Measurements from ENCODE around the gene IFI44.
A peak's percentile ranks its signal among the peaks of the same experiment; 100 is the strongest.

IFI44 gene, protein sequence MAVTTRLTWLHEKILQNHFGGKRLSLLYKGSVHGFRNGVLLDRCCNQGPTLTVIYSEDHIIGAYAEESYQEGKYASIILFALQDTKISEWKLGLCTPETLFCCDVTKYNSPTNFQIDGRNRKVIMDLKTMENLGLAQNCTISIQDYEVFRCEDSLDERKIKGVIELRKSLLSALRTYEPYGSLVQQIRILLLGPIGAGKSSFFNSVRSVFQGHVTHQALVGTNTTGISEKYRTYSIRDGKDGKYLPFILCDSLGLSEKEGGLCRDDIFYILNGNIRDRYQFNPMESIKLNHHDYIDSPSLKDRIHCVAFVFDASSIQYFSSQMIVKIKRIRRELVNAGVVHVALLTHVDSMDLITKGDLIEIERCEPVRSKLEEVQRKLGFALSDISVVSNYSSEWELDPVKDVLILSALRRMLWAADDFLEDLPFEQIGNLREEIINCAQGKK

DNA sequence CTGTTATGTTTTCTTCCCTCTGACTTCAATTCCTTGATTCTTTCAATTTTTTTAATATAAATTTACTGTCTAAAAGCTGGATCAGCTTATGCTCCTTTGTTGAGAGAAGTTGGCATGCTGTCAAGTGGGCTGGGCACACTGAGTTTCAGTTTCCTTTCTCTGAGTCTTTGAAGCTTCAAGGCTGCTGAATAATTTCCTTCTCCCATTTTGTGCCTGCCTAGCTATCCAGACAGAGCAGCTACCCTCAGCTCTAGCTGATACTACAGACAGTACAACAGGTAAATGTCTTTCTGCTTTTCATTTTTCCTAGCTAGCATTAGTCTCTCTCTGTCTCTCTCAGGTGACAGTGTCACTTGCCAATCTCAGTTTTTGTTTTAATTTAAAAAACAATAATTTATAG is at the start of gene IFI44:
Gene IFI44 (plus strand): TSS at position 204 of the 400 bp plus-strand sequence. CDS start 365 bp downstream, outside the sequence.
- DNase-seq, result no peak

DNA sequence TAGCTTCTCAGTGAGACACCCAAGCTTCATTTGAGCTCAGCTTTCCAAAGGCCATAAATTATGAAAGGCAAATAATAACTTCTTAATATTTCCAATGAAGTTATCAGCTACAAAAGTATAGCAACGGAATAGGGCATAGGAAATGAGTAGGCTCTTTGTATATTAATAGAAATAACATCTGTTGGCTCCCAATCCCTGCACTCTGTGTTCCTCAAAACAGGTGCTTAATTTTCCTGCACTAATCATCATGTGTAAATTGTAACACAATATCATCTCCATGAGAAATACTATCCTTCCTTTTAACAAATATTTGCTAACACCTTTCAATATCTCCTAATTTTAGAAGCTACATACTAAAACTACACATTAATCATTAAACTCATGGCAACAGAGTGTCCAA is 48.6 kb upstream of the IFI44 start:
- no peak for DNase-seq

DNA sequence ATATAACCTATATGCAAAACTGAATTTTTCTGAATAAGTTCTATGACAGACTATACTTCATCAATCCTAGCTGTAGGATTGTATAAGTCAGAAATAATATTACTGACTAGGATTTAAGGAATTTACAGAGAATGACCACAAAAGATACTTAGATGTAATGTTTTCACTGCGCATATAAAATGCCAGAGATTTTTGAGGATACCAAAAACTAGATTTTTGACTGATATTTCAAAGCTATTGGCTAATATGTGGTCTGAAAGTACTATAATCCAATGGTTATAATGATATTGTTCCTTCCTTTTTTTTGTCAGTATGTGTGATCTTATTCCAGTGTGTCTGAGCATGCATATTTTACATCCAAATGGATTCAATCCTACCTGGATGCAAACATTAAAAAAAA is 46.4 kb upstream of the IFI44 start:
- DNase-seq, result no peak

DNA sequence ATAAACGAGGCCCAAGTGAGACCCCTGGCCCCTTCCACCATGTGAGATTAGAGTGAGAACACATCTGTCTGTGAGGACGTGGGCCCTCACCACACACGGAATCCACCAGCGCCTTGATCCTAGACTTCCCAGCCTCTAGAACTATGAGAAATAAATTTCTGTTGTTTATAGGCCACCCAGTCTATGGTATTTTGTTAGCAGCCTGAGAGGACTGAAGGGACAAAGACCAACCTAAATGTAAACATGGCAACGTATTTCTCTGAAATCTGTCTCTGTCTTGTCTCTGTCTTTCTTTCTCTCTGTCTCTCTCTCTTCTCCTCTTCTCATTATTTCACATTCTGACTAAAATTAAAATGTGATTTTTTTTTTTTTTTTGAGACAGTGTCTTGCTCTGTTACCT is 45.0 kb upstream of the IFI44 start:
- DNase-seq, result no peak

DNA sequence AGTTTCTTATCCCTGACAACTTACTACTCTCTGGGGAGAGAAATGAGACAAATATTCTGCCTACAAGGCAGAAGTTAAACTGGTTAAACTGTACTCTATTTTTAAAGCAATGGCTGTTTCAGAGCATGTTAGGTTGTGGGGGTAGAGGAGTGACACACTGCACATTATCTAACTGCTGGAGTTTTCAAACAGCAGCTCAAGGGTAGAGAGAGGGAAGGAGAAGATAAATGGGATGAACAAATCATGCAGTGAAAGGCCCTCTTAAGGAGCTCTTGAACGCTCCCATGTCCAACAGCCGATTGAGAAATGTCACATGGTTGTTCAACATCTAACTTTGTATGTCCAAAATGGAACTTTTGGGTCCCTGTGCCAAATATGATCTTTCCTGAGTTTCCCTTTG is 43.4 kb upstream of the IFI44 start:
- no peak for DNase-seq

DNA sequence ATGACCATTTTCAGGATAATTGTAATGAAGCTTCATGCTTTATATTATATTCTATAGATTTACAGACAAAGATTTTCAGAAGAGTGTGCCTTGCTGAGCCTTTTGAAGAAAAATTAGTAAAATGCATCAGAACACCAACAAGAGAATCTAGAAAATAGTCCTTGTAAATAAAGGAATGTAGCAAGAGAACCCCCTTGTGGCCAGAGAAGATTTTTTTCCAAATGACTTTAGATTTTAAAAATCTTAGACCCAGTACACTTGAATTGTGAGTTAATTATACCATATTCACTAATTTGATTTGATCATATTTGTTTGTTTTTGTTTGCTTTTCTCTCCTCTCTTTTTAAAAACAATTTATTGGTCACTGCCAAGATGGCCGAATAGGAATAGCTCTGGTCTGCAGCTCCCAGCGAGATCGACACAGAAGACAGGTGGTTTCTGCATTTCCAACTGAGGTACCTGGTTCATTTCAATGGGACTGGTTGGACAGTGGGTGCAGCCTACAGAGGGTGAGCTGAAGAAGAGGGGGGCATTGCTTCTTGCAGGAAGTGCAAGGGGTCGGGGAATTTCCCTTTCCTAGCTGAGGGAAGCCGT is 42.2 kb upstream of the IFI44 start:
- DNase-seq, result peak; percentile 10

DNA sequence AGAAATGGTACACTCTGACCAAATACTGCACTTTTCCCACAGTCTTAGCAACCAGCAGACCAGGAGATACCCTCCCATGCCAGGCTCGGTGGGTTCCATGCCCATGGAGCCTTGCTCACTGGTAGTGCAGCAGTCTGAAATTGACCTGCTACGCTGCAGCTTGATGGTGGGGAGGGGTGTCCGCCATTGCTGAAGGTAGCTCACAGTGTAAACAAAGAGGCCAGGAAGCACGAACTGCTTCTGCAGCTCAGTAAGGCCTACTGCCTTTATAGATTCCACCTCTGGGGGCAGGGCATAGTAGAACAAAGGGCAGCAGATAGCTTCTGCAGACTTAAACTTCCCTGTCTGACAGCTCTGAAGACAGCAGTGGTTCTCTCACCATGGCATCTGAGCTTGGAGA is 41.7 kb upstream of the IFI44 start:
- no peak for DNase-seq

DNA sequence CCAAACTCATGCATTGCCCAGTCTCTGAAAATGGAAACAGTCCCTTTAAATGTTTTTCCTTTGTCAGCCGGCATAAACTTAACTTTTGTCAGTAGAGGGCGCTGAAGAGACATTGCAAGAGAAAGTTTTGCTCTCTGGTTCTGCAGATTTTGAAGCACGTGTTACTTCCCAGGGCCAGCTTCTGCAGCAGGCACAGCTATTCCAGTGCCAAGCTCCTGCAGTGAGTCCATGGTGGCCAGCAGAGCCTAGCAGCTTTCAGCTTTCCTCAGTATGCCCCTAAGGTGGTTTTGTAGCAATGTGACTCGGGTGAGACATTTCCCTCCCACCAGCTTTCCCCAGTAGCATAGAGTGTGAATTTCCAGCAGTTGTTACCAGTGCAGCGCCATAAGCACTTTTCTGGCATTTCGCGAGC is 32.0 kb upstream of the IFI44 start:
- peak; percentile 65 for DNase-seq

DNA sequence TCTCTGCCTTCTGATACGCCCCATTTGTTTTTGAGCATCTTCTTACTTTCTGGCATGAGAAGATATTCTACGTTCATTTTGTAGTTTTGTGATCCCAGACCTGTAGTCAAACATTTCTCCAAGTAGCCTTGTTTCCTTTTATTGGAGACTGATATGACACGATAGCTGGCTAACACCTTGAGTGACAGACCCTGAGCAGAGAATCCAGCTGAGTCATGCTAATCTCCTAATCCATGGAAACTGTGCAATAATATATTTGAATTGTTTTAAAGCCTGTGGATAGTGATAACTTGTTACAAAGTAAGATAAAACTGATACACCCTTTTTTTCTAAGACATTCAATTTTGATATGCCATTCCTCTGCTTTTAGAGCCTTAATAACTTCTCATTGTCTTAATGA is 30.6 kb upstream of the IFI44 start:
- no peak for DNase-seq

DNA sequence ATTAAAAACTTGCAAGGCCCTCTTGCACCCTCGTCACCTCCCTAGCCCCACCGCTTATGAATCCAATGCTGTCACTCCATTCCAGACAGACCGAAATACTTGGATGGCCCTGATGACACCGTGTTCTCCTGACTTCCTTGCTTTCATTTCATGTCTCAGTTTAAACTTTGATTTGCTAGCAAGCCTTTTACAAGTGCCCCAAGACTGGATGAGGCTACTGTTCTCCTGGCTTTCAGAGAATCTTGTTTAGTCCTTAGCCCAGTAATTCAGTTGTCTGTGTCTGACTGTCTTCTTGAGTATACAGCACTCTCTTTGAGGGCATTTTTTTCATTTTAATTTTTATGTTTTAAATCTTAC is 30.2 kb upstream of the IFI44 start:
- no peak for DNase-seq

DNA sequence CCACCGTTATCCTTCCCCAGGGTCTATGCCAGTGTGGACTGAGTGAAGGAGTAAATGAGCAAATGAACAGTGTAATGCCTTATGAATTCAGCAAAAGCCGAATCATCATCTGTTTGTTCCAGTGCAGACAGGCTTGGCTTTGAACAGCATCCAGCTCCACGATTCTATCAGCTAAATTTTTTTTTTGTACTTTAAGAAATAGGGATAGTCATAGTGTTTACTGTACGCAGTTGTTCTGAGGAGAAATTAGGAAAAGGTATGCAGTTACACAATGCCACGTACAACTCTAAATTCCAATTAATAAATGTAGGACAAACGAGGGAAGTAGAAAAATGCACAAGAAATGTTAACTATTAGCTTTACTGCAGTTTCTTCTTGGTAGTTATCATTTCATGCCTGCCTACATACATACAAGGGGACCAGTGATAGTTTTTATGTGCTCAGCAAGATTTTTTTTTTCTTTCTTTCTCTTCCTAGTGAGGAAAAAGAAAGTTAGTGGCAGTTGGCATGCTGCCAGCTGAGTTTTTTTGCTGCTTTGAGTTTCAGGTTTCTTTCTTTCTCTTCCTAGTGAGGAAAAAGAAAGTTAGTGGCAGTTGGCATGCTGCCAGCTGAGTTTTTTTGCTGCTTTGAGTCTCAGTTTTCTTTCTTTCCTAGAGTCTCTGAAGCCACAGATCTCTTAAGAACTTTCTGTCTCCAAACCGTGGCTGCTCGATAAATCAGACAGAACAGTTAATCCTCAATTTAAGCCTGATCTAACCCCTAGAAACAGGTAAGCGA is 29.6 kb upstream of the IFI44 start, which contains the start of gene IFI44L:
Gene IFI44L (plus strand): TSS at position 646 of the 777 bp plus-strand sequence. CDS start 7,468 bp downstream, outside the sequence.
- DNase-seq, result no peak

DNA sequence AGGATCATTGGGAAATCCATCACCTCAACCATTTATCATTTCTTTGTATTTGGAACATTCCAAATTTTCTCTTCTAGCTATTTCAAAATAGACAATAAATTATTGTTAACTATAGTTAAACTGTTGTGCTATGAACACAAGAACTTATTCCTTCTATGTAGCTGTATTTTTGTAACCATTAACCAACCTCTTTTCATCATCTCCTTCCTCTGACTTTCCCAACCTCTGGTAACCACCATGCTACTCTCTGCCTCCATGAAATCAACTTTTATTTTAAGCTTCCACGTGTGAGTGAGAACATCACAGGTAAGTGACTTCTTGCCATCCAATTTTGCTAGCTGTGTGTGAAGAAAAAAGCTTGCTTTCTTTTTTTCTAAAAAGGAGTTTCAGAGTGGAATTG is 29.0 kb upstream of the IFI44 start:
- DNase-seq, result no peak

DNA sequence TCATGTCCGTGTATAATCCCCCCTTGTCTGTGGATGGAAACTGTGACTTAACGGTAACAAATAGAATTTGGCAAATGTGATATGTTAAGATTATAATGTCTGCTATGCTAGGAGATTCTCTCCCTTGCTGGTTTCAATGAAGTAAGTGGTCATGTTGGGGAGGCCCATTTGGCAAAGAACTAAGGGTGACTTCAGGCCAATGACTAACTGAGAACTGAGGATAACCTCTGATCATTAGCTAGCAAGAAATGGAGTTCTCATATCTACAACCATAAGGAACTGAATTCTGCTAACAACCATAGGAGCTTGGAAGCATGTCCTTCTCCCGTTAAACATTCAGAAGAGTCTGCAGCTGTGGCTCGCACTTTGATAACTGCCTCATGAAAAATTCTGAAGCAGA is 27.1 kb upstream of the IFI44 start:
- DNase-seq, result no peak

DNA sequence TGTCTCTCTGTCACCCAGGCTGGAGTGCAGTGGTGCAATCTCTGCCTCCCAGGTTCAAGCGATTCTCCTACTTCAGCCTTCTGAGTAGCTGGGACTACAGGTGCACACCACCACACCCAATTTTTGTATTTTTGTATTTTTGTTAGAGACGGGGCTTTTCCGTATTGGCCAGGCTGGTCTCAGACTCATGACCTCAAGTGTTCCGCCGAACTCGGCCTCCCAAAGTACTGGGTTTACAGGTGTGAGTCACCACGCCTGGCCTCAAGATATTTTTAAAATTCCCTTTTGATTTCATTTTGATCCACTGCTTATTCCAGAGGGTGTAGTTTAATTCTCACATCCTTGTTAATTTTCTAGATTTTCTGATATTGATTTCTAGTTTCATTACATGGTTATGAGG is 25.6 kb upstream of the IFI44 start:
- DNase-seq, result no peak

DNA sequence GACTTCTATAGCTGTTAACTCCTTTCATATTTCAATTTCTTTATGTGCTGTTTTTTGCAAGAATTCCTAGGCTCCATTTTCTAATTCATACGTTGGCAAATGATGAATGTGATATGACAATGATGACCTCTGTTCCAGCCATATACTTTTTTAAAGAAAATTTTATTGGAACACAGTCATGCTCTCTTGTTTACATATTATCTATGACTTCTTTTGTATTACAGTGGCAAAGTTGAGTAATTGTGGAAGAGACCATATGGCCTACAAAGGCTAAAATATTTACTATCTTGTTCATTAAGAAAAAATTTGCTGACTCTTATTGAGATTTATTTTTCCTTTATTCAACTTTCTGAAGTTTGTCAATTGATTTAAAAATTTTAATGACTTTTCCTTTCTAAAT is 22.3 kb upstream of the IFI44 start:
- no peak for DNase-seq

DNA sequence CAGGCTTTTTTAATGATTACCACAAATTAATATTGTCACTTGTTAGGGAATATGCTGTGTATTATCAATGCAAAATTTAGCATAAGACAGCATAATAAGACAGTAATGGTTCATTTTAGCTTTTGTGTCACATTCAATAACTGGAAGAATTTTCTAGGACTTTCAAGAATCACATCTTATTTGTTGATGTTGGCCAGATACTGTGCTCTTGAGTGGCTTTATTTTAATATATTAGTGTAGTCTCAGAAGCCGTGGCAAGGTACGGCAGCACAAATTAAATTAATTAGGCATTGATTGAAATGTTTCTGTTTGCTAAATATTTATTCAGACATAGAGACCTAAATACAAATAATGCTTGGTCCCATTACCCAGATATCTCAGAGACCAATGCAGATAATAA is 19.0 kb upstream of the IFI44 start:
- DNase-seq, result no peak

DNA sequence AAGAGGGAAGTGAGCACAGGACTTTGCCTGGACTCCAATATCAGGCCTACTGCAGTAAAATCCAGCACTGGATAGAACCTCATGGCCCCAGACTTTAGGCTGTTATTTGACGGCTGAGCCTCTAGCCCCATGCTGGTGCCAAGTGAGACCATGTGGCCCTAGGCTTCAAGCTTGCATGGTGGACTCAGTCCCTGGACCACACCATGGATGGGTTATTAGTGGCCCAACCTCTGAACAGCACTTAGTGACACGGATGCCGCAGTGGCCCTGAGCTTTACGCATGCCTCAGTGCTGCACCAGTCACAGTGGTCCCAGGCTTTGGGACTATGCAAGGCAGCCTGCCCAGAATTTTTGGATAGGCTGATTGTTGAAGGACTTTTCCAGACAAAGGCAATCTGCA is 16.4 kb upstream of the IFI44 start:
- DNase-seq, result no peak

DNA sequence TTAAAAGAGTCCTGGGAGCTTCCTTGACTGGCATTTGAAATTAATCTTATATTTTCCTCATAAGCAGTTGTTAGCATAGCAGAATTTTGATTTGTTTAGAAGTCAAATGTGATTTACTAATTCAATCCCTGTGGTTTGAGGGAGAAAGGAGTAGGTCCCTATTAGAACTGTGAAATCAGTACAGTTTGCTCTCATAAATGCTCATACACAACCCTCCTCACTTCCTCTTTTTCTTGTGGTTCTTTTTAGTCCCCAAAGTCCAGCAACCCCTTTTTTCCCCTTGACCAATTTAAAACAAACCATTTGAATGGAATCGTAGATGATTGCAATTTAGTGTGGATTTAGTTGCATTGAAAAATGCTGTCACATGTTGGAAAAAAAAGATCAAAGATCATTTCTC is 9.2 kb upstream of the IFI44 start:
- DNase-seq, result no peak

DNA sequence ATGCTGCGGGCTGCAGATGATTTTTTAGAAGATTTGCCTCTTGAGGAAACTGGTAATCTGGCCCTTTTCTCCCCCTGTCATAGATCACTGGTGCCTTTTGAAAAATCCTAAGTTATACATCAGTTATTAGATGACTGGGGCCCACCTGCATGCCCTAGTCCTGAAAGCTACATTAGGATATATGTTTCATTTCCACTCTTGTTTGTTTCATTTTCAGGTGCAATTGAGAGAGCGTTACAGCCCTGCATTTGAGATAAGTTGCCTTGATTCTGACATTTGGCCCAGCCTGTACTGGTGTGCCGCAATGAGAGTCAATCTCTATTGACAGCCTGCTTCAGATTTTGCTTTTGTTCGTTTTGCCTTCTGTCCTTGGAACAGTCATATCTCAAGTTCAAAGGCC is 8.1 kb upstream of the IFI44 start:
- DNase-seq, result no peak

DNA sequence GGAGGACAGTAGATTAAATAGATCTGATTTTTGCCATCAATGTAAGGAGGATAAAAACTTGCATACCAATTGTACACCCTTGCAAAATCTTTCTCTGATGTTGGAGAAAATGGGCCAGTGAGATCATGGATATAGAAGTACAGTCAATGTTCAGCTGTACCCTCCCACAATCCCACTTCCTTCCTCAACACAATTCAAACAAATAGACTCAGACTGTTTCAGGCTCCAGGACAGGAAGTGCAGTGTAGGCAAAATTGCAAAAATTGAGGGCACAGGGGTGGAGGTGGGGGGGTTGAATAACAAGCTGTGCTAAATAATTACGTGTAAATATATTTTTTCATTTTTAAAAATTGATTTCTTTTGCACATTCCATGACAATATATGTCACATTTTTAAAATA is 3.9 kb upstream of the IFI44 start:
- no peak for DNase-seq

DNA sequence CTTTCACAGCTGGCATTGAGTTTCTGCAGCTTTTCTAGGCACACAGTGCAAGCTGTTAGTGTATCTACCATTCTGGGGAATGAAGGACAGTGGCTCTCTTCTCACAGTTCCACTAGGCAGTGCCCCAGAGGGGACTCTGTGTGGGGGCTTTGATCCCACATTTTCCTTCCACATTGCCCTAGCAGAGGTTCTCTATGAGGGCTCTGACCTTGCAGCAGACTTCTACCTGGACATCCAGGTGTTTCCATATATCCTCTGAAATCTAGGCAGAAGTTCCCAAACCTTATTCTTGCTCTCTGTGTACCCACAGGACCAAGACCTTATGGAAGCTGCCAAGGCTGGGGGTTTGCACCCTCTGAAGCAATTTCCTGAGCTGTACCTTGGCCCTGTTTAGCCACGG is 2.4 kb upstream of the IFI44 start:
- DNase-seq, result no peak

DNA sequence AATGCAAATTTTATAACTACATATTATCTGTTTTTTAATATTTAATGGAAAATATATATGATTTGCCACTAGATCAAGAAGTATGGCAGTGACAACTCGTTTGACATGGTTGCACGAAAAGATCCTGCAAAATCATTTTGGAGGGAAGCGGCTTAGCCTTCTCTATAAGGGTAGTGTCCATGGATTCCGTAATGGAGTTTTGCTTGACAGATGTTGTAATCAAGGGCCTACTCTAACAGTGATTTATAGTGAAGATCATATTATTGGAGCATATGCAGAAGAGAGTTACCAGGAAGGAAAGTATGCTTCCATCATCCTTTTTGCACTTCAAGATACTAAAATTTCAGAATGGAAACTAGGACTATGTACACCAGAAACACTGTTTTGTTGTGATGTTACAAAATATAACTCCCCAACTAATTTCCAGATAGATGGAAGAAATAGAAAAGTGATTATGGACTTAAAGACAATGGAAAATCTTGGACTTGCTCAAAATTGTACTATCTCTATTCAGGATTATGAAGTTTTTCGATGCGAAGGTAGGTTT is 556 bp downstream of the IFI44 start:
- DNase-seq, result no peak

DNA sequence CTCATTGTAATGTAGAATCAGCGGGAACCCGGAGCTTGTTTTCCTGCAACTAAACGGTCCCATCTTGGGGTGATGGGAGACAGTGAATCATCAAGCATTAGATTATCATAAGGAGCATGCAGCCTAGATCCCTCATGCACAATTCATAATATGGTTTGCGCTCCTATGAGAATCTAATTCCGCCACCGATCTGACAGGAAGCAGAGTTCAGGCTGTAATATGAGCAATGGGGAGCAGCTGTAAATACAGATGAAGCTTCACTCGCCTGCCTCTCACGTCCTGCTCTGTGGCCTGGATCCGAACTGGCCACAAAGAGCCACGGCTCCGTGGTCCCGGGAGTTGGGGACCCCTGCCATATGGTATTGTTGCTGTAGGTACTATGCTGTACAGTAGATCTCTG is 1.6 kb downstream of the IFI44 start:
- no peak for DNase-seq

All from NCI-H526 treated with DMSO at 0.1 percent for 48 hours (cell line).